Activated CD4-positive, alpha-beta T cell treated with anti-CD3 and anti-CD28 coated beads, Interleukin-10, Interleukin-2, amounts not matched to agents 100 ng/mL and 50 ng/mL, durations not matched to agents 16 hours and 8 hours (primary cell): ENCODE results near the gene ECT2L.
A peak's percentile ranks its signal among the peaks of the same experiment; 100 is the strongest.
"Not testable (repeated sequence)": the region's sequence is repeated elsewhere in the genome, so short reads cannot be mapped to it uniquely, and the experiment has no call there.

Source experiments
- DNase-seq: peaks from one replicate; pipeline ENCODE4 v3.0.0-alpha.2; 2020

Gene ECT2L

DNA sequence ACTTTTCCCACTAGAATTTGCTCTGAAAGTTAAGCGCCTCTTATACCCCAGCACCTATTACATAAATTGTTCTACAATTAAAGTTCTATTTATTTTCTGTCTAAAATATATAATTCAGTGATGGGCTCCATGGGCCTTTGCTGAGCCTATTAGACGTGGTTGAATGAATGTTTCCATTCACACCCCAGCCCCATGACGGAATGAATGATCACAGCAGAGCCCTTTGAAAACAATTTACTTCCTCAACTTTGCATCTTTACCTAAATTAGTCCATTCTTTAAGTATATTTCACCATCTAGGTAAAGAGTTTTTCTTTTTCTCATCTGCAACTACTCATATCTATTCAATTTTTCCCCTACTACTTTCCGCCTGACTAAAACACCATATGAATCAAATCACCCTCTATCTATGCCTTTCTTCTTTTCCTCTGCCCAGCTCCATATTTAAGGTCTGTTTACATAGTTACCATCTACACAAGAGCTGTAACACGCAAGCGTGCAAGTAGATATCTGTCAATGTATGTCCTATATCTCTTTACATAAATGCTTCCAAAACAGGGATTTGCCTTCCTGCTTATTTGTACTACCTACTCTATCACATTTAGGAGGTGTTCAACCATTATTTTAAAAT is 69.7 kb downstream of the ECT2L start:
- no peak for DNase-seq

GRCh38 chr6:138868181-138868580 is 72.3 kb downstream of the ECT2L start:
- no peak for DNase-seq

- DNase-seq = no peak
Observed at GRCh38 chr6:138869398-138869797, 73.5 kb downstream of the ECT2L start.

DNA sequence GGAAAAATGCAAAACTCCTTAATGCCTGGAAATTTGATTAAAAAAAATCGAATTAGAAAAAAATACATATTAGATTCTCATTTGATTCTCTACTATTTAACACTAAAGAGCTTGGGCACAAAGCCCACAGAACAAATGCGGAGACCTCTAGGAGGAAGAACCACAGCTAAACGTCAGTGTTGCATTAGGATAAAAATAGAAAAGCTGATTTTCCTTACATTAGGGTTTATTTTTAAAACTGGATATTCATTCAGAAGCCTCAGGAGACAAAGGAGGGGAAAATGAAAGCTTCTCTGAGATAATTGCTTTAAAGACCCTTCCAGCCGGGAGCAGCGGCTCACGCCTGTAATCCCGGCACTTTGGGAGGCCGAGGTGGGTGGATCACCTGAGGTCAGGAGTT is 77.3 kb downstream of the ECT2L start:
- no peak for DNase-seq

- DNase-seq = no peak
Observed at GRCh38 chr6:138882369-138883017, 86.6 kb downstream of the ECT2L start.

DNA sequence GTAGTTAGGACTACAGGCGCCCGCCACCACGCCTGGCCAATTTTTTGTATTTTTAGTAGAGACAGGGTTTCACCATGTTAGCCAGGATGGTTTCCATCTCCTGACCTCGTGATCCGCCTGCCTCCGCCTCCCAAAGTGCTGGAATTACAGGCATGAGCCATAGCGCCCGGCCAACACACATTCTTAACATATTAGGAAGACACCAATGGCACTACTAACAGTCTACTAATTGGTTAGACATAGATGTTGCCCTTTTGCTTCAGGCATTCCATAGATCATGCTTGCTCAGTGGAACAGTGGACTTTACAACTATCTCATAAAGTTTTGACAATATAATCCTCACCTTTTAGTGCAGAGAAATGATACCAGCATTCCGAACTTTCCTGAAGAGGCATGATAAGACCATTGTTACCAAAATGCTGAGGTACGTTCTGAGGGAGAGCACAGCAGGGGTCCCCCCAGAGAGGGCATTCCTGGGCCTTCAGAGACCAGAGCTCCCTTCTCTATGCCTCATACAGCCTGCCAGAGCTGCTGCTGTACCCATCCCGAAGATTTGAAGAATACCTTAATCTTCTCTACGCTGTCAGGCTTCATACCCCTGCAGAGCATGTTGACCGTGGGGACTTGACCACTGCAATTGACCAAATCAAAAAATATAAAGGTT is 89.4 kb downstream of the ECT2L start:
- no peak for DNase-seq

DNA sequence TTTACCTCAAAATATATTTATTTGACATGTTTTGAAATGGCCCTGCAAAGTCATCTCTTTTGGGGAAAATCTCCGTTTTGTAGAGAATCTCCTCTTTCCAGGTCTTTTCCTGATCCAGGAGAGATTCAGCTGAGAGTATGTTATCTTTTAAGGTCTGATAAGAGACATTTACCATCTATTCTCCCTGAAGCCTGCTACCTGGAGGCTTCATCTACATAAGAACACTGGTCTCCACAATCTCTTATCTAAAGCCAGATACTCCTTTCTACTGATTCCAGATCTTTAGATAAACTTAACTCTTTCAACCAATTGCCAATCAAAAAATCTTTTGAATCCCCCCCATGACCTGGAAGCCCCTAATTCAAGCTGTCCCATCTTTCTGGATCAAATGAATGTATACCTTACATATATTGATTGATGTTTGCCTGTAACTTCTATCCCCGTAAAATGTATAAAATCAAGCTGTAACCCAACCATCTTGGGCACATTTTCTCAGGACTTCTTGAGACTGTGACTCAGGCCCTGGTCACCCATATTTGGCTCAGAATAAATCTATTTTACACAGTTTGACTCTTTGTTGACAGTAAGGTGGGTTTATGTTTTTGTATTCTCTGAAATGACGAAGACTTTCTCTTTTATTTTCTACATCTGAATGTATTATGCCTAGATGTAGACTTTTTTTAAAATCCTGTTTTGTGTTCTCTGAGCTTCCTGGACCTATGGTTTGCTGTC is 95.5 kb downstream of the ECT2L start:
- no peak for DNase-seq

DNA sequence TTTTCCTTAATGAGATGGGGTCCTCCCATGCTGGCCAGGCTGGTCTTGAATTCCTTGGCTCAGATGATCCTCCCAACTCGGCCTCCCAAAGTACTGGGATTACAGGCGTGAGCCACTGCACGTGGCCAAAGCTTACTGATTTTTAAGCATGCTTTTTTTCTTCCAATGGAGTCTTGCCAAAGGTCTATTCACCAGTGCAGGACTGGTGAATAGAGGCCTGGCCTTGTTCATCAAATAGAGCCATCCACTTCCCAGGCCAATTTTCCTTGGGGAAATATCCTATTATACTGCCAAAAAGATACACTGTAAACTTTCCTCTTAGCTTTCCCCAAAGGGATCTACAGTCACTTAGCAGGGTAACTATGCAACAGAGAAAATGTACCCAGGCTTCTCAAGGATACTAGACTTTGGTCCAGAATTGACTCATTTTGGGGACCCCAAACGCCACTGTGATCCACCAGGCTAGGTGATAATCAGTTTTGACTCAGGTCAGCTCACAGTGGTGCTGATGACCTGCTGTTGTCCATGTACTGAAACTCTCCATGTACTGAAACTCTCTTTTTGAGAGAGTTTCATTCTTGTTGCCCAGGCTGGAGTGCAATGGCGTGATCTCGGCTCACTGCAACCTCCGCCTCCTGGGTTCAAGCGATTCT is 100.3 kb downstream of the ECT2L start:
- no peak for DNase-seq

DNA sequence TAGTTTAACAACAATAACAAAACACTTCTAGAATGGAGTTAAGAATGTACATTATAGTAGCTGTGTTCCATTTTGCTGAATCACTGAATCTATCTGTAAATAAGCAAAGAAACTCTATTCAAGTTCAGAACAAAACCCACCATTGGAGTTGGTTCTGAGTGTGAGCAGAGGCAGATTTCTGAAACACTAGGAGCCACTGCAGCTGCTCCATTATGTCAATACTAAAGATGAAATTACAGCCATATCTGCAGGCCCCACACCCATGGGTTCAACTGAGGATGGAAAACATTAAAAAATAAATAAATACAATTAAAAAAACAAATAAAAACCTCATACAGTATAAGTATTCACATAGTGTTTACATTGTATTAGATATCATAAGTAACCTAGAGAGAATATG is 101.1 kb downstream of the ECT2L start:
- no peak for DNase-seq

DNA sequence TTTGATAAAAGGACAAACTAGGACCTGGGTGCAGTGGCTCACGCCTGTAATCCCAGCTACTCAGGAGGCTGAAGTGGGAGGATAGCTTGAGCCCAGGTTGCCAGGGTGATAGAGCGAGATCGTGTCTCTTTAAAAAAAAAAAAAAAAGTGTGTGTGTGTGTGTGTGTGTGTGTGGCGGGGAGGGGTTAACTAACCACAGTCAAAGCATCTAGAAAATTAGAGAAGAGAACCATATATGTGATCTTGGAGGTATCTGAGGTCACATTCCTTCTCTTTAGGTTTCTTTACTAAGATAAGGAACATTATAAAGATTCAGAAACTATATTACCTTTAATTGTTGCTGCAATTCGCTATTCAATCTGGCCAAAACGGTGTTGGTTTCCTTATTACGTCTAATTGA is 111.3 kb downstream of the ECT2L start:
- DNase-seq = no peak

GRCh38 chr6:138909511-138909910 is 113.6 kb downstream of the ECT2L start:
- DNase-seq = no peak

DNA sequence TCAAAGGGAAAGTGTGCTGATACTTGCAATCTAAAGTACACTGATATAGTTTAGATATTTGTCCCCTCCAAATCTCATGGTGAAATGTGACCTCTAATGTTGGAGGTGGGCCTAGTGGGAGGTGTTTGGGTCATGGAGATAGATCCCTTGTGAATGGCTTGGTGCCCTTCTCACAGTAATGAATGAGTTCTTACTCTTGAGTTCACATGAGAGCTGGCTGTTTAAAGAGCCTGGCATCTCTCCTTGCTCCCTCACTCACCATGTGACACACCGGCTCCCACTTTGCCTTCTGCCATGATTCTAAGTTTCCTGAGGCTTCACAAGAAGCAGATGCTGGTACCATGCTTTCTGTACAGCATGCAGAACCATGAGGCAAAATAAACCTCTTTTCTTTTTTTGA is 114.1 kb downstream of the ECT2L start:
- no peak for DNase-seq

GRCh38 chr6:138912308-138912707 is 116.4 kb downstream of the ECT2L start:
- no peak for DNase-seq

DNA sequence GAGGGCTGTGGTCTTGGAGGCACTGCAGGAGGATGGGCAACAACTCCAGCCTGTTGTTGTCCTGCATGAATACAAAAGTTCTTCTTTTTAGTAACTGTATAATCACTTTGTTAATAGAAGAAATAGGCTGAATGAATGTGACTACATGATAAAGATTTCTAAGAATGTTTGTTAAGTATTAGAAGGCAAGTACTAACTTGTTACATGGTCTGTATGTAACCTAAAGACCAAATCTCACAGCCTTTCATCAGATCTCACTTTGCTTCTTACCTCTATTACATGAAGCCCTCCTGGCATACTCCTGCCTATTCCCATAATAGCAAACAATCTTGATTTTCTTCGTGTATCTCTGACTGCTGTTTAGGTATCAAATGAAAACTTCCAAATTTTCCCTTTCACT is 118.8 kb downstream of the ECT2L start:
- no peak for DNase-seq

DNA sequence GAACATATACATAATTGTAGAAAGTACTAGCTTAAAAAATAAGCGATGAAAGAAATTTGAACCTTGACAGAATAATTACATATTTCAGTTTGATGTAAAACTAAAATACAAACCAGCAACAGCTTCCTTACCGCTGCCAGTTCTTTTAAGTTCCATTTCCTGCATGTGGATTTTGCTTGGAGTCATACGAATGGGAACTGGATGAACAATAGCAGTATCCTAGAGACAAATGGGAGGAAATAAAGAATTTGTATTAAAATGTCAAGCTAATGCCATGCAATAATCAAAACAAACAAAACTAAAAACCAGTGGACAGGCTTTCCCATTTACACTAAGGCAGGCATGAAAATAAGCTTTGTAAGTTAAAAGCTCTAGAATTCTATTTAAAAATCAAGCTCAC is 125.0 kb downstream of the ECT2L start:
- no peak for DNase-seq

DNA sequence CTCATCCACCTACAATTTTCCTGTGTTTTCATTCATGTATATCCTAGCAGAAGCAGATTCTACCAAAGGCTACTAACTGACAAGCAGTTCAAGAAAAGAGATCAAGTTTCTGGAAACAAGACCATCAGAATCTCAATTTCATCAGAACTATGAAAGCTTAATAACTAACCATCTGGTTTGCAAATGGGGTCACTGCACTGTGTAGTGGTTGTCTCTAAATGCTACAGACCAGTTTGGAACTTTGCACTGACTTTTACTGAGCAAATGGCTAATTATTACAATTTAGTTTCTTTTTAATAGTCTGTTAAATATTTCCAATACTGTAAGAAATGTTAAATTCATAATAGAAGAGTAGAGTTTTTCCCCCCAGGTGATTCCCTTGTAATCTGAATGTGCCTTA is 127.7 kb downstream of the ECT2L start:
- DNase-seq = no peak

- no peak for DNase-seq
Observed at GRCh38 chr6:138925806-138926205, 129.9 kb downstream of the ECT2L start.

DNA sequence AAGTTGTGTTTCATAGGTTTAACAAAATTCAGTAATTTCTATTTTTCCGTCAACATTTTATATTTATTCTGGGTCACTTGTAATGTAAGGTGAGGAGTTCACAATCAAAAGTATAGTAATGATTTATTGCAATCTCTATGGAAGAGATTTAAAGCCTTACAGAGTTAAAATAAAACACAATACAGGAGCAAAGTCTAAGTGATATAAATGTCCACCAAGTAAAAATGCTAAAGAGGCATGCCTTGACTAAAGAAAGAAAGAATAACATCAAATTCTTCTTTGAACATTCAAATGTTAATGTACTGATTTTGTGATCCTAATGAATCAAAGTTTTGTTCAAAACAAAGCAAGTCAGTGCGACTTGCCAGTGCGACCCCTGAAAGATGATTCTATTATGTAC is 130.7 kb downstream of the ECT2L start:
- no peak for DNase-seq

DNA sequence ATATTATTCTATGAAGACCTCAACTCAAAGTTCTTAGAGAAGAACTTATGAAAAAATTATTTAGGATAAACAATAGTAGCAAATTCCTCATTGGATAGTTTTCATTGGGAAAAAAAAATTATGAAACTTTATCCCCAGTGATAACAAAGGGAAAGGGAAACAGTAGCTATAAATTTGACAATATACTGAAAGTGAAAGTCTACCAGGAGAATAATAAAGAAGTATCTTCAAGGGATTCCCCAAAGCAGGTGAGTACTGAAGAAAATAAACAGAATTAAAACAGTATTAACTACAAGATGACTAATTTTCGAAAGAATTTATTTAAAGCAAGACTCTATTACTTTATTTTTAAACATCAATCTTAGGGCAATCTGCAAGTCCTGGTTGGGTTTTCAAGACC is 135.8 kb downstream of the ECT2L start:
- DNase-seq = no peak

GRCh38 chr6:138936873-138937272 is 141.0 kb downstream of the ECT2L start:
- not testable (repeated sequence) for DNase-seq

- no peak for DNase-seq
Observed at GRCh38 chr6:138943089-138943625, 147.3 kb downstream of the ECT2L start.

DNA sequence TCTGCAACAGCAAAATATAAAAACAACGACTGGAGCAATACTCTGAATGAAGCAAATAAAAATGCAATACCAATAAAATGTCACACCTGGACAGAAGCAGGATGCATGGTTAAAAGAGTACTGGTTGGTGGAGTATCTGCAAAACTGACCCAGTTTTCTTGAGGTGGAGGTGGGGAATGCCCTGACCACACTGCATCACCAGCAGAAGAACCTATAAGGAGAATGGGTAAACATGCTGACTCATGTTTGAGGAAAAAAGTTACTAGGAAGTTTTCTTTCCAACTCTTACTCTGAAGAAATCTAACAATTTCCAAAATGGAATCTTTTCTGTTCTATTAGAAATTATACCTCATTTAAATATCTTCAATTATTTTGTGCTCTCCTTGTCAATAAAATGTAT is 148.5 kb downstream of the ECT2L start:
- peak; percentile 42 for DNase-seq

DNA sequence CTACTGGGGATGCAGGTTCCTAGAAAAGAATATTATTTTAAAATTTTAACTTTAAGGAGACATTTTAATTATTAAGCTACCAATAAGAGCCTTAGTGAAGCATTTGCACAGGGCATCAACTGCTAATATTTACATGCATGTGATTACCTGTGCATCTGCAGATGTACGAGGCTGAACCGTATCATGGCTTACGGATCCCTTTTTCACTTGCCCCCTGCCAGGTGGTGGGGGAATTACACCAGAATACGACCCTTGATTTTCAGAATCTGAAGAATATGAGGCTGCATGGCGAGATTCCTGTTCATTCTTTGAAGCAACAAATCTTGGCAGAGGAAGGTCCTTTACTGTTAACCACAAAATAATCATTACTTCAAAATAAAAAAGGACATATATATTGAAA is 149.5 kb downstream of the ECT2L start:
- no peak for DNase-seq
